Activated naive CD8-positive, alpha-beta T cell treated with anti-CD3 and anti-CD28 coated beads, Interleukin-2, amount 10 ng/mL, durations not matched to agents 7 days and 5 days (primary cell): ENCODE measurements around the gene PTH2. TPM values are rescaled to one million over a fixed set of nuclear protein-coding genes. Genes with fewer than 3 reads are reported as not detected.

Experiments used
- ATAC-seq: fragments of 150-1000 bp; cut with Tn5 transposase; one replicate; pipeline ENCODE4 v1.10.0; 2021; ENCODE audit warnings: low read depth, moderate library complexity
- POLR2A ChIA-PET: fragments of 350-600 bp; sonication (Branson Sonifier 250); formaldehyde crosslinking; loops from one replicate; lab custom pipeline; 2021; ENCODE audit warnings: antibody characterized with exemption; lab: Charles Lee
- DNase-seq: peaks from one replicate; pipeline ENCODE4 v3.0.0; 2021
- H3K27ac Mint-ChIP-seq: one replicate; pipeline ENCODE4 v1.8.0; 2022; ENCODE audit warnings: mild to moderate bottlenecking, mixed read lengths
- H3K27me3 Mint-ChIP-seq: one replicate; pipeline ENCODE4 v1.8.0; 2022; ENCODE audit warnings: mild to moderate bottlenecking, moderate library complexity, mixed read lengths
- H3K36me3 Mint-ChIP-seq: one replicate; pipeline ENCODE4 v1.8.0; 2021; ENCODE audit warnings: mild to moderate bottlenecking, mixed read lengths
- H3K4me1 Mint-ChIP-seq: one replicate; pipeline ENCODE4 v1.8.0; 2021; ENCODE audit warnings: mixed read lengths
- H3K4me3 Mint-ChIP-seq: one replicate; pipeline ENCODE4 v1.8.0; 2022; ENCODE audit warnings: mild to moderate bottlenecking, moderate library complexity, mixed read lengths
- H3K9me3 Mint-ChIP-seq: one replicate; pipeline ENCODE4 v1.8.0; 2021; ENCODE audit warnings: mixed read lengths
- total RNA-seq, 2 experiments: library from RNA; stranded (reverse); gene quantifications; one replicate each; pipeline ENCODE4 v1.2.3, GENCODE V29; 2021

Gene PTH2
- total RNA-seq, 2 experiments from 2014 or later, result not detected

DNA sequence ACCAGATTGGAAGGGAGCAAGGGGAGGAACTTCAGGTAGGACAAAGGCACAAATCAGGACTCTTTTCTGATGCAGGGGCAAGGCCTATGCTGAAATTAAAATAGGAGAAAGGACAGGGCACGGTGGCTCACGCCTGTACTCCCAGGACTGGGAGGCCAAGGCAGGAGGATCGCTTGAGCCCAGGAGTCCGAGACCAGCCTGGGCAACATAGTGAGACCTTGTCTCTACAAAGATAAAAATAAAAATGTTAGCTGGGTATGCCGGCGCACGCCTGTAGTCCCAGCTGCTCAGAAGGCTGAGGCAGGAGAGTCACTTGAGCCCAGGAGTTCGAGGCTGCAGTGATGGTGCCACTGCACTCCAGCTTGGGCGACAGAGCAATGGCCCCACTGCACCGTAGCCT is 12.4 kb upstream of the PTH2 start:
- H3K36me3 Mint-ChIP-seq, result no peaks in the 10 kb centered on the region
- H3K4me3 Mint-ChIP-seq, result no peak overlapping the region
- H3K27me3 Mint-ChIP-seq, result peaks cover 97% of the 10 kb centered on the region
- peaks cover 21% of the 10 kb centered on the region for H3K4me1 Mint-ChIP-seq
- POLR2A ChIA-PET, result interaction anchor here (0.8 to 0.9 kb wide), 2 partner anchors 18 to 44 kb away, joined by 3 to 4 read pairs; partner anchors contain the start of gene ALDH16A1
- ATAC-seq, result no peak
- DNase-seq, result no peak
- H3K27ac Mint-ChIP-seq, result no peak overlapping the region
- no peaks in the 10 kb centered on the region for H3K9me3 Mint-ChIP-seq

DNA sequence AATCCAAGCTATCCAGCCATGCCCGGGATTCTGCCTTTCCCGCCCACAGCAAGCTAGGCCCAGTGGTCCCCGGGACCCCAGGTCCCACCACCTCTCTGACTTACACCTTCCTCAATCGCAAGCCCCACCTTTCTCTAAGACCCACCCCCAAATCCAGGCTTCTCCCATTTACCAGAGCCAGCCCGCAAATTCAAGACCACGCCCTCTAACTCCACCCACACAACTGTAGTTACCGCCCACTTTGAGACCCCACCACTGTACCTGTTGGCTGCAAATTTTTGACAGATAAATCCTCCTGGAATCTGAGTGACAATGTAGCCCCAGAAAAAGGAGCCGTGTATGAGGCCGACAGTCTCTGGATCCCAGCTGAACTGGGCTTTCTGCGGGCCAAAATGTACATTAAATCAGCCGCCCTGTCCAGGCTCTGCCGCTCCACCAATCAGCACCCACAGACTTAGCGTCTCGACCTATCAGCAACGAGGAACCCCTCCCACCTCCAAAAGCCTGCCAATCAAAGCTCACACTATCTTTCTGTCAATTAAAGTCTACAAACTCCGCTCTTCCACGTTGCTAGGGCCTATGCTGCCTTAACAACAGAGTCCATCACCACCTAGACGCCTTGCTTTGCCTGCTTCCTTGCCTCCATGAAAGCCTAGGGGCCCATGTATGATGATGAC is 11.8 kb upstream of the PTH2 start:
- Mint-ChIP-seq H3K4me1 (peaks cover 21% of the 10 kb centered on the region), H3K27ac (no peak overlapping the region), H3K9me3 (no peaks in the 10 kb centered on the region), H3K27me3 (peaks cover 94% of the 10 kb centered on the region), H3K4me3 (no peak overlapping the region), H3K36me3 (no peaks in the 10 kb centered on the region)
- no peak for ATAC-seq
- POLR2A ChIA-PET, result no interaction called here
- DNase-seq, result no peak

- H3K27me3 Mint-ChIP-seq, result peaks cover 92% of the 10 kb centered on the region
- H3K4me1 Mint-ChIP-seq, result peaks cover 26% of the 10 kb centered on the region
- no peaks in the 10 kb centered on the region for H3K36me3 Mint-ChIP-seq
- no peaks in the 10 kb centered on the region for H3K9me3 Mint-ChIP-seq
- DNase-seq (no peak), ATAC-seq (no peak)
- POLR2A ChIA-PET, result interaction anchor here (0.9 to 1.0 kb wide), 3 partner anchors 9 to 17 kb away, joined by 3 to 4 read pairs (median 3); no protein-coding TSS in a partner anchor
- H3K4me3 Mint-ChIP-seq, result peak overlapping the region; percentile 57
- H3K27ac Mint-ChIP-seq, result peak overlapping the region; percentile 46
These were observed 10.1 kb upstream of the PTH2 start for GRCh38 chr19:49433240-49433901.

DNA sequence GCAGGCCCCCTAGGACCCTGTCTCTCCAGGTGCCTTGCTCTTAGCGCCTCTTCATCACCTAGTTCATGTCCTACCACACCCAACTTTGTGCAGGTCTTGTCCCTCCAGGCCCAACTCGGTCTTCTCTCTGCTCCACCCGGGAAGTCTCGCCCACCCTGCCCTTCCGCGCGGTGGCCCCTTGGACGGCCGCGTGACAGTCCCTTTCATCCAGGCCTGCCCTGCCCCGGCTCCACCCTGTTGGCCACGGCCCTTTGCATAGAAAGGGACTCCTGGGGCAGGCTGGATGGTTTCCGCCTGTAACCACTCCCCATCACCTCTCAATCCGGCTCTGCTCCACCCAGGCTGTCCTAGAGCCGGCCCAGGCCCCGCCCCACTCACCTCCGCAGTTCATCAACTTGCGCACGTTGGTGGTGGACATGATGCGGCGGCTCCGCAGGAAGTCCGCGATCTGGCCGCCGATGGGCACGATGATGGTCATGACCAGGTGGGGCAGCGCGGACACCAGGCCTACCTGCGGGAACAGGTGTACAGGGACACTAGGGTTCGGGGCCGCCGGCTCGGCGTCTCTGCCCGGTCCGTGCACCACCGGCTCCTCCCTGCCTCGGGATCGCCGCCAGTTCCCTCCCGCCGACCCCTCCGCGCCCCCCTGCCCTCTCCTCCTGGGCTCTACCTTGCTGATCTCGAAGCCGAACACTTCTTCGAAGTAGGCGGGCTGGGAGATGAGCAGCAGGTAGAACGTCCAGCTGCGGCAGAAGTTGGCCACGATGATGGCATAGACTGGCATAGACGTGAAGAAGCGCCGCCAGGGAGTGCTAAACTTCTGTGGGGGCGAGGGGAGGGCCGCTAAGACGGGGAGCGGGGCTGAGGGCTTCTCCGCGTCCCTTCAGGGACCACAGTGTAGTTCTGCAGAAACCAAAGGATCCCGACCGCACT is 9.2 kb upstream of the PTH2 start:
- POLR2A ChIA-PET, result interaction anchor here (1.0 kb wide), 1 partner anchor 31 kb away, joined by 3 read pairs; no protein-coding TSS in a partner anchor
- DNase-seq (no peak), ATAC-seq (peak; percentile 67)
- H3K9me3 Mint-ChIP-seq, result no peaks in the 10 kb centered on the region
- no peaks in the 10 kb centered on the region for H3K36me3 Mint-ChIP-seq
- H3K4me3 Mint-ChIP-seq, result peak overlapping the region; percentile 54
- peaks cover 90% of the 10 kb centered on the region for H3K27me3 Mint-ChIP-seq
- no peak overlapping the region for H3K27ac Mint-ChIP-seq
- H3K4me1 Mint-ChIP-seq, result peaks cover 30% of the 10 kb centered on the region

GRCh38 chr19:49431330-49431749 is 8.1 kb upstream of the PTH2 start:
- Mint-ChIP-seq H3K9me3 (no peaks in the 10 kb centered on the region), H3K36me3 (no peaks in the 10 kb centered on the region), H3K27me3 (peaks cover 90% of the 10 kb centered on the region), H3K4me1 (peaks cover 38% of the 10 kb centered on the region), H3K27ac (no peak overlapping the region), H3K4me3 (no peak overlapping the region)
- POLR2A ChIA-PET, result interaction anchor here (1.0 kb wide), 1 partner anchor 30 kb away, joined by 3 read pairs; no protein-coding TSS in a partner anchor
- DNase-seq (no peak), ATAC-seq (no peak)

GRCh38 chr19:49430678-49431329 is 7.6 kb upstream of the PTH2 start:
- Mint-ChIP-seq H3K9me3 (no peaks in the 10 kb centered on the region), H3K4me1 (peaks cover 37% of the 10 kb centered on the region), H3K27me3 (peaks cover 90% of the 10 kb centered on the region), H3K27ac (no peak overlapping the region), H3K4me3 (no peak overlapping the region), H3K36me3 (no peaks in the 10 kb centered on the region)
- POLR2A ChIA-PET, result interaction anchor here (1.0 kb wide), 1 partner anchor 29 kb away, joined by 3 read pairs; no protein-coding TSS in a partner anchor
- DNase-seq (no peak), ATAC-seq (no peak)

DNA sequence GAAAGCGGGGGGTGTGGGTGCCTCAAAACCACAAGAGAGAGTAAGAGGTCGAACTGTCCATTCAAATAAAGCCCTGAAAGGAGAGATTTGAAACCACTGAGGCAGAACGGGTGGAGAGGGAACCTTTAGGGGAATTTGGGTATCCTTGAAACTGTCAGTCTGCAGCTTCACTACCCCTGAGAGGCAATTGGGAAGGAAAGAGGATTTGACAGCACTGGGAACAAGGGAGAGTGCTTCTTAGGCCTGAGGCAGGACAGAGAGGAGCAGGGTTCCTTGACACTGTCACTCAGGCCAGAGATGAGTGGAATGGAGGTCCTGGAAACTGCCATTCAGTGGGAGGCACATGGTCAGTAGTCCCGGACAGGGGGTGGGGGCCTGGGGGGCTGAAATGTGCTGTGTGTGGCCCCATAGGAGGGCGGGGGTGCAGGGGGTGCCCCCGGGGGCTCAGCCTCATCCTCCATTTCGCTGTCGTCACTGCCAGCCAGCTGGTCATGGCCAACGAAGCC is 7.0 kb upstream of the PTH2 start:
- H3K27me3 Mint-ChIP-seq, result peaks cover 90% of the 10 kb centered on the region
- no peaks in the 10 kb centered on the region for H3K36me3 Mint-ChIP-seq
- no peaks in the 10 kb centered on the region for H3K9me3 Mint-ChIP-seq
- no peak for DNase-seq
- H3K27ac Mint-ChIP-seq, result no peak overlapping the region
- POLR2A ChIA-PET, result no interaction called here
- no peak overlapping the region for H3K4me3 Mint-ChIP-seq
- peaks cover 39% of the 10 kb centered on the region for H3K4me1 Mint-ChIP-seq
- no peak for ATAC-seq

DNA sequence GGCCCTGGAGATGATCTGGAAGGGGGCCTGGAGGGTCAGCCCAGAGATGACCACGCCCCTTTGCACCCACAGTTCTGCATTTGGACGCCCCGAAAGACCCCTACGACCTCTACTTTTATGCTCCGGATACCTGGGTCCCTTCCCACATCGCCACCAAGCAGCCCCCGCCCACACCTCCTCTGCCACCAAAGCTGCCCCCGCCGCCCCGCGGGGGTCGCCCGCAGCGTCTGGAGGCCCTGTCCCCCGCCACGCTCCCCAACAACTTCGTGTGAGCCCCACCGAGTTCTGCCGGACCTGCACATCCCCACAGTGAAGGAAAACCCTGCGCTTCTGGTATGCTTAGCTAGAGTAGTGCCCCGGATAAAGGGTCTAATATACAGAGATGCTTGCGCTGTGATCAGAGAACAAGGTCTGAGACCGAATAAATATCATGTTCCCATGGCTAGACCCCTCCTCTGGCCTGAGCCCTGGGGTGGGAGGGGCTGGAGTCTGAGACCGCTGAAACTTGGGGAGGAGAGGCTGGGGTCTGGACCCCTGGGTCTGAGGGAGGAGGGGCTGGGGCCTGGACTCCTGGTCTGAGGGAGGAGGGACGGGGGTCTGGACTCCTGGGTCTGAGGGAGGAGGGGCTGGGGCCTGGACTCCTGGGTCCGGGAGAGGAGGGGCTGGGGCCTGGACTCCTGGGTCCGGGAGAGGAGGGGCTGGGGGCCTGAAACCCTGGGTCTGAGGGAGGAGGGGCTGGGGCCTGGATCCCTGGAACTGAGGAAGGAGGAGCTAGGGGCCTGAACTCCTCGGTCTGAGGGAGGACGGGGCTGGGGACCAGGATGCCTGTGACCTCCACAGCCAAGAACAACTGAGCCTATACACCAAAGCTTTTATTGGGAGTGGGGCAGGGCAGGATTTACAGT is 5.6 kb upstream of the PTH2 start:
- Mint-ChIP-seq H3K27ac (no peak overlapping the region), H3K4me1 (peaks cover 48% of the 10 kb centered on the region), H3K27me3 (peaks cover 90% of the 10 kb centered on the region), H3K9me3 (no peaks in the 10 kb centered on the region), H3K4me3 (peak overlapping the region; percentile 56), H3K36me3 (no peaks in the 10 kb centered on the region)
- POLR2A ChIA-PET, result no interaction called here
- ATAC-seq, result no peak
- DNase-seq, result no peak

DNA sequence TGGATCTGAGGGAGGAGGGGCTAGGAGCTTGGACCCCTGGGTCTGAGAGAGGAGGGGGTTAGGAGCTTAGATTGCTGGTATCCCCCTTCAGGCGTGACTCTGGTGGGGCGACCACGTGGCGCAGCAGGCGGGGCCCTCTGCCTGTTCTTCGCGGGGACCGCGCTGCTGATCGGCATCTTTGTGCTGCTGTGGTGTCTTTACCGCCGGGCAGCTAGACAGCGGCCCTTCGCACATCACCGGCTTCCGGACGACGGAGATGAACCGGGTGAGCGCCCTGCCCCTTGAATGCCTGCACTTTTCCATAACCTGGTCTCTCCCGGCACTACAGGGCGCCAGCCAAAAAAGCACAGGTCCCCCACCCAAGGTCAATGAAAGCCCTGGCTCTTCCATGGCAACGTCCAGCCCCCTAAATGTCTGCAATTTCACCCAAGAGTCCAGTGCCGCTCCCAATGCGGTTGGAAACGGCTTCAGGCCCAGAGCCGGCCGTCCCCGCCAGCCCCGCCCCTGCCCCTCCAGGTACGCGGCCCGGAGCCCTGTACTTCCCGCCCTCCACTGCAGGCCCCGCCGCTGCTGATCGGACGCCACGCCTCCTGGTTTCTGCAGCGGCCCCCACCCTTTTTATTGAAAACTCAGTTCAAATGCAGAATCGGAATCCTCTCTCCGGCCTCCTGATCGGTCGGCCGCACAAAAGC is 4.8 kb upstream of the PTH2 start:
- Mint-ChIP-seq H3K36me3 (no peaks in the 10 kb centered on the region), H3K4me3 (peak overlapping the region; percentile 56), H3K27me3 (peaks cover 88% of the 10 kb centered on the region), H3K9me3 (no peaks in the 10 kb centered on the region), H3K4me1 (peaks cover 47% of the 10 kb centered on the region), H3K27ac (peak overlapping the region; percentile 51)
- ATAC-seq (peak; percentile 44), DNase-seq (peak; percentile 60)
- POLR2A ChIA-PET, result interaction anchor here (3.2 kb wide), 1 partner anchor 18 kb away, joined by 16 read pairs; no protein-coding TSS in a partner anchor

- ATAC-seq, result no peak
- Mint-ChIP-seq H3K4me3 (no peak overlapping the region), H3K4me1 (peaks cover 51% of the 10 kb centered on the region), H3K27ac (peak overlapping the region; percentile 24), H3K9me3 (no peaks in the 10 kb centered on the region), H3K36me3 (no peaks in the 10 kb centered on the region), H3K27me3 (peaks cover 86% of the 10 kb centered on the region)
- POLR2A ChIA-PET, result interaction anchor here (3.2 kb wide), 1 partner anchor 17 kb away, joined by 16 read pairs; no protein-coding TSS in a partner anchor
- no peak for DNase-seq
These were observed 4.1 kb upstream of the PTH2 start for GRCh38 chr19:49427339-49427738.

DNA sequence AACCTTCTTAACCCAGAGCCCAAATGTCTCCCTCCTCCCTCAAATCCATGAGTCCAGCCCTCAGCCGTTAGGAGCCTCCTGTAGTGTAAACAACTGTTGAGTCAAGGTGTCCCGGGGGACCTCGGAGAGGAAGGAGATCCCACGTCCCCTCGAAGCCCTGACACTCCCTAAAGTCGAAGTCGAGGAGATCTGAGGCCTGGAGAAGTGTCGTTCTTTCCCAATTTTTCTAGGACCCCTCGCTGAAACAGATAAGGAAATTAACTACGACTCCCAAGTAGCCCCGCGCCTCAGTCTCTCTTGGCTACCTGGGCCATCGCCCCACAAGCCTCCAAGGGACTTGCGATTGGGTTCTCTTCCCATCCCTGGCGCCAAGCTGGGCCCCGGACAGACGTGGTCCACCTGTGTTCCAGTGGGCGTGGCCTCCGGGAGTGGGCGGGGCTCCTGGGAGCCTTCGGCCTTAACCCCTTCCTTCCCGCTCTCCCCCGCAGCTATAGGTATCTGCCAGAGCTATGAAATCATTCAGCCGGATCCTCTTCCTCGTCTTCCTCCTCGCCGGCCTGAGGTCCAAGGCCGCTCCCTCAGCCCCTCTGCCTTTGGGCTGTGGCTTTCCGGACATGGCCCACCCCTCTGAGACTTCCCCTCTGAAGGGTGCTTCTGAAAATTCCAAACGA is 2.8 kb upstream of the PTH2 start:
- DNase-seq (peak; percentile 59), ATAC-seq (no peak)
- Mint-ChIP-seq H3K4me1 (peaks cover 55% of the 10 kb centered on the region), H3K9me3 (no peaks in the 10 kb centered on the region), H3K27me3 (peaks cover 85% of the 10 kb centered on the region), H3K36me3 (no peaks in the 10 kb centered on the region), H3K4me3 (no peak overlapping the region), H3K27ac (peak overlapping the region; percentile 22)
- POLR2A ChIA-PET, result interaction anchor here (1.3 to 3.2 kb wide), 3 partner anchors 16 to 91 kb away, joined by 3 to 16 read pairs (median 4); partner anchors contain the start of gene CD37
